ENCODE measurements around the gene ARHGAP26.

Gene ARHGAP26

GRCh38 chr5:143045062-143045461 lies 274.9 kb downstream of the ARHGAP26 start:
- no peak for DNase-seq (ENCODE audit: low spot score)

GRCh38 chr5:143046314-143046713 lies 276.1 kb downstream of the ARHGAP26 start:
- no peak for DNase-seq (ENCODE audit: low spot score)

DNA sequence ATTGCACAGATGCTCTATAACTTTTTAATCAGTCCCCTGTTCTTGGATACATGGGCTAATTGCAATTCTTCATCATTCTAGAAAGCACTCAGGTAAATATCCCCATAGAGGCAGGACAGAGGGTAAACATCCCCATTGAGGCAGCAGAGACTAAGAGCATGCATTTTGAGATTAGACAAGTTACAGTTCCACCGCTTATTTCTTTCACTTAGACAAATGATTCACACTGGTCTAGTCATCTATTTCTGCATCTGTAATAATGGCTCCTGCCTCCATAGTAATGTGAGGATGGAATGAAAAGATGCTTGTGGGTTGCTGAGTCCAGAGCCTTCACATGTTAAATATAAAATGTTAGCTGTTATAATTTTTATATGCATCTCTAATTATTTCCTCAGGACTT lies 276.9 kb downstream of the ARHGAP26 start:
- no peak for DNase-seq (ENCODE audit: low spot score)

GRCh38 chr5:143050183-143050582 lies 280.0 kb downstream of the ARHGAP26 start:
- no peak for DNase-seq (ENCODE audit: low spot score)

DNA sequence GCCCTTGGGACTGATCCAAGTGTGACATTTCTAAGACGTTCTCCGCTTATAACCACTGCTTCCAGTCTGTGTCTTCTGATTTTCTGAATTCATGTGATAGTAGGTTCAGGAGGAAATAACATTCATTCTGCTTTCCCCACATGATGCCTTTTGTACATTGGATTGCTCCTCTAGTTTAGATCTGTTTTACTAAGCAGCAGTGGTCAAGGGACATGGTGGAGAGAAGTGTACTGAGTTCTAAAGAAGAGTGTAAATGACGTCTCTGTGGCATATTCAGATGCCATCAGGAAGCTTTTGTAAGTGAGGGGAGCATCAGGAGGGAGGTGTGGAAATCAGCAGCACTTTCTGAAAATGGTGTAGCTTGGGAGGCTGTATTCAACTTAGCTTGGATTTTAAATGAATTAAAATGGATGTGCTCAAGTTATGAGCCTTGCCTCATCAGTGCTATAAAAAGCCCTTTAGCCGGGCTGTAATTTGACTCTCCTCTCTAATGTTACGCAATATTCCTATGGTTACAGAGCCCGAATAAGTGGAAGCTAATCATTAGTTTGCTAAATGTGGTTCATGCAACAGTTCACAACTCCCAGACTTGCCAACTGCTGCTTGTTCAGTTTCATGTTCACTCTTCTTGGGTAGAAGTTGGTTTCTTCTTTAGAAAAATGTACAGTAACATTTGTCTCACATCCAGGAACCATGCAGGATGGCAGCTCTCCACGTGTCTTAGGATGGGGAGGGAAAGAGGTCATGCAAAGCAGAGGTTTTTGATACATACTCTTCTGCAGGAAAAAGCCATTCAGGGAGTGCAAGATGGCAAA lies 281.3 kb downstream of the ARHGAP26 start:
- DNase-seq (ENCODE audit: low spot score): no peak

DNA sequence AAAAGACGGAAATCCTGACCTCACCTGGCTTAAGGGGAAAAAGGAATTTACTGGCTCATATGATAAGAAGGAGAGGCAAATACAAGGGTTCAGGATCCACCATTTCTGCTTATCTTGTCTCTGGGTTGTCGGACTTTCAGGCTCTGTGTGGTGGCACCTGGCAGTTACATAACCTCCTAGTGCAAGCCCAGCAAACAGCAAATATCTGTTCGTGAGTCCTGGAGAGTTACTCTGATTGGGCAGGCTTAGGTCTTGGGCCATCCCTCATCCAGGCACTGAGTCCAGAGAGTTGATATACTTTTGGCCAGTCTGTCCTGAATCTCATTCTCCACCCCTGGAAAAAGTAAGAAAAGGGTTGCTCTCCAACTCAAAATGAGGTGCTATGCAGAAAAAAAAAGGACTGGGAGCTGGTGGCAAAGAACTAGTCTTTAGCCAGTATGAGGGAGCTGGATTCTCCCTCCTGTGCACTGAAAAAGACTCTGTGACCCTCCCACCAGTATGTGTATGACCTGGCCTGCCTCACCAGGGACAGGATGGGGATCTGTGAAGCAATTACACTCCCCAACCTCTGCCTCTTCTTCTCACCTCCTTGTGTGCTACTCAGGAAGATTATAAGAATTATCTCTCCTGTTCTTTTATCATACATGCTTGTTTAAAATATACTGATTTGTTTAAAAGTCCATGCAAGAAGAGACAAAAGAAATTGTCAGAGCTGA lies 282.9 kb downstream of the ARHGAP26 start:
- DNase-seq (ENCODE audit: low spot score): no peak

- DNase-seq (ENCODE audit: low spot score): no peak
These were observed 283.6 kb downstream of the ARHGAP26 start for GRCh38 chr5:143053780-143054179.

DNA sequence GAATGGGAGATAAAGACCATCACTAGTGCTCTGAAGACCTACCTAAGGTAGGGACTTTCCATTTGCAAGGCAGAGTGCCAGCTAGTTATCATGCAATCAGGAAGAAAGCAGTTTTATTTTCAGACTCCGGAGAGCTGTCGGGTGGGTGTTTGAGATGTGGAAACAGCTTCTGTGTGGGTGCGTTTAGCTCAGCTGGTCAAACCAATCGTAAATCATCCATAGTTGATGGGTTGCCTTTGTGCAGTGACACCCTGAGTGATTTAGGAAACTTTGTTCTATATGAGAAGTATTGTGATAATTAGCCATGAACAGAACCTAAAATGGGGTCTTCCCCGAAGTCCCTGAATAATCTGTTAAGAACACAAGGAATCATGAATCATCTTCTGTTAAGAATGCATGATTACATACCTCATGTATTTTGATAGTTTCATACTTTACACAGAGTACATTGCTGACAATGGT lies 284.3 kb downstream of the ARHGAP26 start:
- DNase-seq (ENCODE audit: low spot score): no peak

DNA sequence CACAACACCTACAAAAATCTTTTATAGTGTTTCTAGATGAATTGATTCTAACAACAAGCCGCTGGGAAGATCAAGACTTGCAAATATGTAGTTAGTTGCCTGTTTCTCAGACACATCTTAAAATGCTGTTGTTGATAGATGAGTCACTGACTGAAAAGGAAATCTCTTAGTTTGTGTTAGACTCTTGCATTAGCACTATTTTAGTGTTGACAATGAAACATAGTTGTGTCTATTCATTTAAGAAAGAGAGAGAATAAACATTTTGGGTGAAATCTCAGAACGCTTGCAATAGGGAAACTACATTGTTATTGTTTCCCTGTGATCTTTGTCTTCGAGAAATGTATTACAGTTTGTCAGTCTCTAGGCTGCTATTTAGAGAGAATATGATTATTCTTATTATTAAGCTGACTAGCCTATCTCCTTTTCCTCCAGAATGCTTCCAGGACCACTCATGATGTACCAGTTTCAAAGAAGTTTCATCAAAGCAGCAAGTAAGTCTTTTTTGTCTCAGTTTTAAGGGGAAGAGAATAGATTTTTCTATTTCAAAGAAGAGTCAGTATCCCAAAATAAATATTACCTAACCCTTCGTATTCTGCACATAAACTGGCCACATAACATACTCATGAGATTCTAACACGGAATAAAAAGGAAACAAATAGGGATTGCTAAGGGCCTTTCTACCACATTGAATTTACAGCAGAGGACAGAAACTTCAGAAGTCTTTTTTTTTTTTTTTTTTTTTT lies 285.6 kb downstream of the ARHGAP26 start:
- DNase-seq (ENCODE audit: low spot score): no peak

DNA sequence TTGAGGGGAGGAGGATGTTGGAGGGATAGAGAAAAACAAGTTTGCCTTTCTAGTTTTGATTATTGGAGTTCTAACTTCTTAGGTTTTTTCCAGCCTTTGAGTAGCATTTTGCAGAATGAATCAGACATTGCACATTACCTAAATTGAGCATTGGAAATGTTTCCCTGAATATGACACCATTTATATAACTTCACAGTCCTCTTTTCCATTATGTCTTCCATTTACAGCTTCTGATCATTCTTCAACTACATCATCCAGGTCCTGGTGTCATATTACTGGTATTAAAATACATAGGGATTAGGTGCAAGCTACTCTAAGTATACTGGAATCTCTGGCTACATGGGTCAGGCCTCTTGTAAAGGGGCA lies 286.1 kb downstream of the ARHGAP26 start:
- no peak for DNase-seq (ENCODE audit: low spot score)

DNA sequence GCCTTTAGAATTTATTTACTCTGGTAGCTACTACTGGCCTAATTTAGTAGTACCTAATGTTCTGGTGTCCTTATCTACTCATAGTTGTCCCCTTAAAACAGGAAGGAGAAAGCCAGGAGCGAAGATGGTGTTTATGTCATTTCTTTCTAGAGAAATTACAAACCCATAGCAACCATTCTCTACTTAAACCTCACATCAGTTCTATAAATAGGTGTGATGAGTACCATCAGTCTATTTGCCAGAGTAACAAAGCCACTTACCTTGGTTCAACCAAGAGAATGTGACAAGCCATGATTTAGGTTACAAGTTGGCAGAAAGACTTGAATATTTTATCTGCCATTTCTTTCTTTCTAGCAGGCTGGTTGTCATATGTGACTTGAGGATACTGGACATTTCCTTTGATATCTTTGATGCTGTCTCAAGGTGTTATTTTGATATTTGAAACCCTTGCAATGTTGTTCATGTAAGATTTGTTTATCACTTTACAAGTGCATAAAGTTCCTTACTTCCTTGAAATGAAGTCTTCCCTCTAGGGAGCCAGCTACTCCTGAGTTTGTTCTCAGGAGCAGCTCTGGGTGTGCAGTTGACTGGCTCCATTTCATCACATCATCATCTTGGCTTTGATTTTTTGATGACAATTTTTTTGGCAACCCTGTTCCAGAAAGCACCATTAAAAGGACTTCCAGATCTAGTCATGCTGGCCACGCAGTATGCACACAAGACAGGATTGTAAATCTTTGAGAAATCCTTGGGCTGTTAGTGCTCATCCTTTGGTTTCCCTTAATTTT lies 286.8 kb downstream of the ARHGAP26 start:
- DNase-seq (ENCODE audit: low spot score): no peak

- DNase-seq (ENCODE audit: low spot score): no peak
These were observed 287.4 kb downstream of the ARHGAP26 start for GRCh38 chr5:143057580-143057999.

- DNase-seq (ENCODE audit: low spot score): no peak
These were observed 289.2 kb downstream of the ARHGAP26 start for GRCh38 chr5:143059355-143059754.

DNA sequence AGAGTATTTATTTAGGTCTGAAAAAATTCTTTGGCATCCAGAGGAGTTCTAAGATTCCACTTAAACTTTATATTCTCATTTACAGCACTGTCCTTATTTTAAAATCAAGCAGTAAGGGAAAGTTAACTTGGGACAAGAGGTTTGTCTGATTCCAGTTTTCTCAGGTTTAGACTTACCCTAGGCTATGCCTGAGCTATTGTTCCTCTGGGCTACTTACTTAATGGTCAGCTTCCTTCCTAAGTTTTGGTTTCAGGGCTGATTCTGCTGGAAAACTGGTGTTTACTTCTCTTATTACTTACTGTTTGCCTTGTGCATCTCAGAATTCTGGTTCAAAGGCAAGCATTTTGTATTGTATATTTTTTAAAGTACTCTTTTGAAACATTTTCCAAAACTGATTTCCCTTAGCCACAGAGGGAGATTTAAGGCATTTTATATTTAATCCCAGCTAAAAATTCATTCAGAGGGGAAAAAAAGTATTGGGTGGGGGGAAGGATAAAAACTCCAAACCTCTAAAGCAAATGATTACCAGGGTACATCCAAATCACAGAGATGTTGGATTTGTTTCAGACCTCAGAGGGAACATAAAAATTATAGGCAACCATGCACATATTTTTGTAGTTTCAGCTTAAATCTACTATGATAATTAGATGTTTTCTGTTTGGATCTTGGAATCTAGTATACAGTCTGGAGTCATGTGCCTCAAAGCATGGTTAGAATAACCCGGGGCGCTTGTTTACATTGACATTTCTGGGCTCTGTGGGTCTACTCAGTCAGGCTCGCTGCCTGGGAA lies 290.0 kb downstream of the ARHGAP26 start:
- no peak for DNase-seq (ENCODE audit: low spot score)

DNA sequence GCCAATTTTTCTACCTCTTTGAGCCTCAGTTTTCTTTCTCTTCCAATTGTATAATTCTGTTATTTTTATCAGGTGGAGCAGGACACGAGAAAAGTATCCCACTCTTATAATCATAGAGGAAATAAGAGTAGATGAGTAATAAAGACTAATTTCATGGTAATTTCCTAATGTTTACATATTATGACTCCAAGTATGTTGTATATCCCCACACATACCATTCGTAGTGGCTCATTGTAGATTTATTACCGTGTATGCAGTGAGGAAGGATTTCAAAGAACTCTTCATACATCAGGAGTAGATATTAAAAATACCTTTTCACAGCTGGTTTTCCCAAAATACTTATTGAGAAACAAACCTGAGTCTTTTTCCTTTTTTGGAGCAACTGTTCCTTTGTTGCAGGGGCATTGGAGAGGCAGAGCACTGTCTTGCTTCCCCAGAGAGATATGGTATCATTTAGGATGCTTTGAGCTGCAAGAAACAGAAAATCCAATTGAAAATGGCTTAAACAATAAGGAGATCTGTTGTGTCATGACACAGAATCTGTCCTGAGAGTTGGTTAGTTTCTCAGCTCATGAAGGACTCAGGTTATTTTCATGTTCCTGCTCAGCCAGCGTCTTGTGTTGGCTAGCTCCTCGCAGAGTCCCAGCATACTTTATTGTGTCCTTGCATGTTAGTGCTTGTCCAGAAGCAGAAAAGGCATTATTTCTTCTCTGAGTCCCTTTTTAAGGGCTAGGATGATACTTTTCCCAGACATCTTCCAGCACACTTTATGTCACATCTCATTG lies 291.2 kb downstream of the ARHGAP26 start:
- no peak for DNase-seq (ENCODE audit: low spot score)

DNA sequence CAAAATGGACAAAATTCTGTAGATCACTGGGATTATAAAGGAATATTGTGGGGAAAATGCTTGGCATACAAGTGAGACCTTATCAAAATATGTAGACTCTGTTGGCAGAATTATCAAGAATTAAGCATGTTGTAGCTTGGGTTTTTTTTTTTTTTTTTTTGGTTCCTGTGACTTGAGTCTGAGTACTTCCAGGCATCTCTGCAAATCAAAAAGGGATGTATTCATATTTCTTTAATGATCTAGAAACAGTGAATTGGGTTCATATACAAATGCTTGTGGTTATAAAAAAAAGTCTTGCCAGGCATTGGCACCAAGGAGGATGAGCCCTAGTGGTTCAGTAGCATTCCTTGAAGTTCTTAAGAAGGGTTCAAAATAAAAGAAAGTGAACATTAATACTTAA lies 292.2 kb downstream of the ARHGAP26 start:
- DNase-seq (ENCODE audit: low spot score): no peak

- no peak for DNase-seq (ENCODE audit: low spot score)
These were observed 293.2 kb downstream of the ARHGAP26 start for GRCh38 chr5:143063175-143063970.

DNA sequence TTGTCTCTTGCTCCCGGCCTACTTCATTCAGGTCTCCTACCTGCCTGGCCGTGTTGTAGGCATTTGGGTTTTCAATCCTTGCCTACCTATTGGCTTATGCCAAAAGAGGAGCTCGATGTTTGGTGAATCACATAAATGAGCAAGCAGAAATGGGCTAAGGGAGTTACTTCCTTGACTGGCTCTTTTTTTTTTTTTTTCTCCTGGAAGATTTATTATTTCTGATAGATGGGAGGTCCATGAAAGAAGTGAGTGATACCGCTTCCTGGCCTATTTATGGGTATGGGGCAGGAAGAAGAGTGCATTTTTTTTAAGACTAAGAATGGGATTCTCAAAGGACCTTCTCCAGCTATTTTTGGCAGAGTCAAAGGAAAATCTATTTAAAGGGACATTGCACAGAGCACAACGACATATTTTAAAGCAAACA lies 294.1 kb downstream of the ARHGAP26 start:
- DNase-seq (ENCODE audit: low spot score): no peak

GRCh38 chr5:143064676-143065075 lies 294.5 kb downstream of the ARHGAP26 start:
- DNase-seq (ENCODE audit: low spot score): no peak

All from LoVo (cell line).